ENCODE results near the gene MEIS2.

- TF ChIP-seq, protein P1, sequence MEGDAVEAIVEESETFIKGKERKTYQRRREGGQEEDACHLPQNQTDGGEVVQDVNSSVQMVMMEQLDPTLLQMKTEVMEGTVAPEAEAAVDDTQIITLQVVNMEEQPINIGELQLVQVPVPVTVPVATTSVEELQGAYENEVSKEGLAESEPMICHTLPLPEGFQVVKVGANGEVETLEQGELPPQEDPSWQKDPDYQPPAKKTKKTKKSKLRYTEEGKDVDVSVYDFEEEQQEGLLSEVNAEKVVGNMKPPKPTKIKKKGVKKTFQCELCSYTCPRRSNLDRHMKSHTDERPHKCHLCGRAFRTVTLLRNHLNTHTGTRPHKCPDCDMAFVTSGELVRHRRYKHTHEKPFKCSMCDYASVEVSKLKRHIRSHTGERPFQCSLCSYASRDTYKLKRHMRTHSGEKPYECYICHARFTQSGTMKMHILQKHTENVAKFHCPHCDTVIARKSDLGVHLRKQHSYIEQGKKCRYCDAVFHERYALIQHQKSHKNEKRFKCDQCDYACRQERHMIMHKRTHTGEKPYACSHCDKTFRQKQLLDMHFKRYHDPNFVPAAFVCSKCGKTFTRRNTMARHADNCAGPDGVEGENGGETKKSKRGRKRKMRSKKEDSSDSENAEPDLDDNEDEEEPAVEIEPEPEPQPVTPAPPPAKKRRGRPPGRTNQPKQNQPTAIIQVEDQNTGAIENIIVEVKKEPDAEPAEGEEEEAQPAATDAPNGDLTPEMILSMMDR (IDR thresholded peaks at IDR 0.05; ENCODE audit: borderline replicate concordance, extremely low read depth, low read length, poor library complexity, severe bottlenecking) = no peak
- TF ChIP-seq EZH2 (IDR thresholded peaks at IDR 0.05; ENCODE audit: borderline replicate concordance, low read depth, low read length, severe bottlenecking) = no peak
These were observed 218.3 kb downstream of the MEIS2 start for GRCh38 chr15:36882056-36882455.

Measured in DND-41 (cell line).